ENCODE measurements around the gene GNA12.
A peak's percentile ranks its signal among the peaks of the same experiment; 100 is the strongest.

GNA12 gene

GRCh38 chr7:2834748-2835441 is 9.2 kb downstream of the GNA12 start:
- DNase-seq = peak in 2 of 3 donors; percentile 42 to 45

DNA sequence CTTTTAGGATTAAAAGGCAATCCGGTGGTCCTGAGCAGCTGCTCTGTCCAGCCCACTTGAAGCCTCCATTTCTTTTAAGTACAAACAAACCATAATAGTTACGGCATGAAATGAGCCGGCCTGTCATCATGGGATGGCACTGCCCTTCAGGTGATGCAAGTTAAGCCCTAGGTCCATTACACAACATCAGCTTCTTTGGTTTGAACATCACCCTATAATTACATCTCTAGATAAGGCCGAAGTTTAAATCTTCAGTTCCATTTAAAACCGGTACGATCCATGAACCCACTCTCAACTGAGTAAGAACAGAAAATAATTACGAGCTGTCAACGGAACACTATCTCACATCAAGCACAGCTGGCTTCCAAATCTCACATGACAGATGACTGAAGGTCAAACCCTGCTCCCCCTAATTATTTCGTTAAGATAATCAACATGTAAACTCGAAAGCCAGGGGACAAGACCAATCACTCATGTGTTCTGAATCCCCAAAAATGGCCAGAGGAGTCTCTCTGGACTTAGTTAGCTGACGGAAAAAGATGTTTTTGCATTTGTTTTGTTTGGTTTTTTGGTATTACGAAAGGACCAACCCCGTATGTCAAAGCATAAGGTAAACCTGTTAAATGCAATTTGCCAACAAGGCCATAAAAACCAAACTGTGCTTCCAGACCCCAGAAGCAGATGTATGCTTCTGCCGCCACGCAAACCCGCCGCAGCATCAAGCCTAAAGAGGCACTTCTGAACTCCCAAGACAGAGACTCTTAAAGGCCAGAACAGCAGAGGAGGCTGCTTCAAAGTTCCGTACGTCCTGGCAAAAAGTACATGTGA is 10.8 kb downstream of the GNA12 start:
- no peak for DNase-seq

- no peak for DNase-seq
Measured at GRCh38 chr7:2832461-2832860, 11.6 kb downstream of the GNA12 start.

- no peak for DNase-seq
Measured at GRCh38 chr7:2830609-2831376, 13.3 kb downstream of the GNA12 start.

GRCh38 chr7:2829040-2829439 is 15.1 kb downstream of the GNA12 start:
- DNase-seq = no peak

GRCh38 chr7:2826771-2827170 is 17.3 kb downstream of the GNA12 start:
- DNase-seq = peak; percentile 76 to 85 (median 83)

- no peak for DNase-seq
Measured at GRCh38 chr7:2825559-2826227, 18.4 kb downstream of the GNA12 start.

GRCh38 chr7:2824678-2825461 is 19.2 kb downstream of the GNA12 start:
- no peak for DNase-seq

GRCh38 chr7:2824026-2824677 is 20.0 kb downstream of the GNA12 start:
- DNase-seq = no peak

DNA sequence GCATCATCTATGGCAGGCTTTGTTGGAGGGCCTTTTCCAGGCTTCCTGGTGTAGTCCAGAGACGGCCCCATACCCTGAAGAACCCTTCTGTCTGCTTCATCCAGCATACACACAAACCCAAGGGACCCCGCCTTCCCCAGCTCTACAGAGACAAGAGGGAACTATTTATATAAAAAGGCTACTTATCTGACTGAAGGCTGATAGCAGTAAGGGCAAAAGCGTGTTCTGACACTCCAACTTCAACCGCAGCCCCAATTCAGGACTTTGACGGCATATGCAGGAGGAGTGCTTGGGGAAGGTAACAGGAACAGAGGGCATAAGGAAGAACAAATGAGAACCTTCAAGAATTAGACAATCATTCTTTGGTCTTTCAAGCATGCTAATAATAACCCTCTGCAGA is 21.0 kb downstream of the GNA12 start:
- DNase-seq = no peak

- DNase-seq = peak; percentile 47 to 62 (median 53)
Measured at GRCh38 chr7:2821842-2822507, 22.1 kb downstream of the GNA12 start.

- DNase-seq = peak; percentile 81 to 86 (median 86)
Measured at GRCh38 chr7:2821161-2821841, 22.8 kb downstream of the GNA12 start.

DNA sequence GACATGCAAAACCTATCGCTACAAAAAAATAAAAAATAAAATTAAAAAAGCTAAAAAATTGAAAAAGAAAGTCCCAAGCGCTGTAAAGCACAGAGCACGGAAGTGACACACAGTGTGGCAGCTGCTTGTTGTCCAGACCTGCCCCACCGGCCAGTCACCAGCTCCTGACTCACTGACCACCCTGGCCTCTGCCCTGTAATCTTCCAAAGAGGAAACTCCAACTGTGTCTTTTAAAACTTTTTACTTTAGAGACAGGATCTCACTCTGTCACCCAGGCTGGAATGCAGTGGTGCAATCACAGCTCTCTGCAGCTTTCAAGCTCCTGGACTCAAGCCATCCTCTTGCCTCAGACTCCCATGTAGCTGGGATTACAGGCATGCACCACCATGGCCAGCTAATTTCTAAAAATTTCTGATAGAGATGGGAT is 23.6 kb downstream of the GNA12 start:
- DNase-seq = peak; percentile 94 to 97 (median 96)

GRCh38 chr7:2819954-2820397 is 24.1 kb downstream of the GNA12 start:
- DNase-seq = no peak

- DNase-seq = no peak
Measured at GRCh38 chr7:2819161-2819953, 24.8 kb downstream of the GNA12 start.

DNA sequence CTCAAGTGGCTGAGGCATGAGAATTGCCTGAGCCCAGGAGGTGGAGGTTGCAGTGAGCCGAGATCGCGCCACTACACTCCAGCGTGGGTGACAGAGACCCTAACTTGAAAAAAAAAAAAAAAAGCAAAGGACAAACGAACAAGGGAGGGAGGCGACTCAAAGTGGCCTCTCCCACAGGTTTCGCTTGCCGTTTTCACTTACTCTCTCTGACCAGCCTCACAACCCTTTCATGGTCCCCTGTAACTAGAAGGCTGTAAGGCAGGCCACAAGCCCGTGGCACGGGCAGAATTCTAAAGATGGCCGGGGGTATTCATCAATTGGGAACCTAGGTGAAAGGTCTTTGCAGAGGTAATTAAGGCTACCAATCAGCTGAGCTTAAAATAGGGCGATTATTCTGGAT is 25.5 kb downstream of the GNA12 start:
- DNase-seq = no peak

GRCh38 chr7:2818121-2818520 is 26.0 kb downstream of the GNA12 start:
- DNase-seq = no peak

DNA sequence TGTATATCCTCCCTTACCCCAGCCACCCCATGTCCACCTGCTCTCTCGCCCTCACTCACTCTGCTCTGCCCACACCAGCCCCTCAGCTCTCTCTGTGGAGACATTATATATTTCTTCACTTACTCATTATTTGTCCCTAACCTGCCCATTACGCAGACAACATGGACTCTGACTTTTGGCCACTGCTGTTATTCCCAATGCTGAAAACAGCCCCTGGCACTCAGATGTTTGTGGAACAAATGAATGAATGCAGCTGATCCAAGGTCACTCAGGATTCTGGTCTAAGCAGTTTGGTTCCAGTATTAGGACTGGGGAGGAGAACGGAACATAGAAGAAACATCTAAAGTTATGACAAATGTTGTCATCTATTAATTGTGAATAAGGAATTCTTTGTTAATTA is 26.7 kb downstream of the GNA12 start:
- DNase-seq = no peak

DNA sequence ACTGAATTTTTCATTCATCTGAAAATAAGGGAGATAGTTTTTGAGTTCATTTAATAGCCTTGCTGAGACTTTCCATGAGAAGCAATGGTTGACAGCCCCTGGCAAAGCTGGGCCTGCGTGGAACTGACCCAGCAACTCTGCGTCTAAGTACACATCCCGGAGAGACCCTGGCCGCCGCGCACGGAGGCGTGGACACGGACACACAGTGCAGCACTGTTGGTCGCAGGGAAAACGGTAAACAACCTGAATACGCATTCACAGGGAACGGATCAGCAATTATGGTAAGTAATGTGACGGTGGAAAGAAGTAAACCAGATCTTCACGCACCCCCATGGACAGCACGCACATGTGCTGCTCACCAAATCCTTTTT is 28.2 kb downstream of the GNA12 start:
- DNase-seq = no peak

Measured in suppressor macrophage treated with lipopolysaccharide for 1 hour (primary cell).